CD1c-positive myeloid dendritic cell (primary cell): ENCODE results near the gene FAM167B.

ENCODE experiments used
- DNase-seq: peaks from one replicate; pipeline ENCODE4 v3.0.0-alpha.2; 2016; ENCODE audit errors: extremely low spot score

Gene FAM167B

DNA sequence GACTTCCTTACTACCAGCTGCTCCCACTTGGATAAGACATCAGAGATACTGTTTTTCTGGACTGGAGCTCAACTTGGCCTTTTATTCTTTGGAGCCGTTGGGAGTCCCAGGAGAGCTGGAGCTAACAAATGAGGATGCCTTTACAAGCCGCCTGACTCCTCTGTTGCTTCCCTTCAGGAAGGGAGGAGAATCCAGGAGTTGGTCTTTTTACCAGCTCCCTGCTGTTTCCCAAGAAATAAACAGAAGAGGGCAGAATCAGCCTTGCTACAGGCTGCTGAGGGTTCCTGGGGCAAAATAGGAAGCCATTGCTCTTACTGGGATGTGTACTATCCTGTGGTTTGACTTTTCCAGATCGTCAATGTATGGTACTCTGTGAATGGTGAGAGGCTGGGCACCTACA lies 23.3 kb upstream of the FAM167B start:
- DNase-seq: no peak

DNA sequence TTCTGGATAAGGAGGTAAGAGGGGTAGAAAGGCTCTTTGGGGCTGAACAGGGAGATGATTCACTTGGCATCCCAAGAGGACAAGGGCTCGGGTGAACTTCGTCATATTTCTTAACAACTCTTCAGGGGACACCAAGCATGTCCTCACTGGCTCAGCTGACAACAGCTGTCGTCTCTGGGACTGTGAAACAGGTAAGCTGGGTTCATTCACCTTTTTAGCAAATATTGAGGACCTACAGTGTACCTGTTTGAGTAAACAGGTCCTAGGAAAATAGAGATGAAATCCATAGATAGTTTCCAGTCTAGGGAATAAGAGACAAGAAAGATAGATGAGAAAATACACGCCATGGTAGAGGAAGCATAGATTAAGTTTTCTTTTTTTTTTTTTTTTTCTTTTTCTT lies 22.7 kb upstream of the FAM167B start:
- no peak for DNase-seq

- no peak for DNase-seq
These were observed 18.3 kb upstream of the FAM167B start for GRCh38 chr1:32228771-32229170.

- DNase-seq: no peak
These were observed 15.1 kb upstream of the FAM167B start for GRCh38 chr1:32231843-32232432.

DNA sequence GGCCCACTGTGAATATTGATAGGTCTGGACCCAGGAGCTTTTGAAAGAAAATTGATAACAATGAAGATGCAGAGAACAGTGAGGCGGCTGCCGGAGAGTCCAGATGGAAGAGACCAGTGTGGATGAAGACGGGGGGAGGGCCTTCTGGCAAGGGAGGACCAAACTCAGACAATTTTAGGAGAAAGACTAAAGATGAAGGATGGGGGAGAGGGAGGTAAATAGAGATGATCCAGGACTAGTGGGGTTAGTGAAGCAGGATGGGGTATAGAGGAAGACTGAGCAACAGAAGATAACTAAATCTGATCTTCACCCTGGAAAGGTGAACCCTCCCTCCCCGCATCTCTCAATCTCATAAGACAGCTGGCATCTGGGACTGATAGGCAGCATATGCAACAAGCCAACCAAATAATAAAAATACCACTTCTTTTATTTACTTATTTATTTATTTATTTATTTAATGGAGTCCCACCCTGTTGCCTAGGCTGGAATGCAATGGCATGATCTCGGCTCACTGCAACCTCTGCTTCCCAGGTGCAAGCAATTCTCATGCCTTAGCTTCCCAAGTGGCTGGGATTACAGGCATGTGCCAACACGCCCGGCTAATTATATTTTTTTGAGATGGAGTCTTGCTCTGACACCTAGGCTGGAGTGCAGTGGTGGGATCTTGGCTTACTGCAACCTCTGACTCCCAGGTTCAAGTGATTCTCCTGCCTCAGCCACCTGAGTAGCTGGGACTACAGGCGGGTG lies 14.3 kb upstream of the FAM167B start:
- DNase-seq: no peak

- DNase-seq: no peak
These were observed 12.2 kb upstream of the FAM167B start for GRCh38 chr1:32234792-32235191.

DNA sequence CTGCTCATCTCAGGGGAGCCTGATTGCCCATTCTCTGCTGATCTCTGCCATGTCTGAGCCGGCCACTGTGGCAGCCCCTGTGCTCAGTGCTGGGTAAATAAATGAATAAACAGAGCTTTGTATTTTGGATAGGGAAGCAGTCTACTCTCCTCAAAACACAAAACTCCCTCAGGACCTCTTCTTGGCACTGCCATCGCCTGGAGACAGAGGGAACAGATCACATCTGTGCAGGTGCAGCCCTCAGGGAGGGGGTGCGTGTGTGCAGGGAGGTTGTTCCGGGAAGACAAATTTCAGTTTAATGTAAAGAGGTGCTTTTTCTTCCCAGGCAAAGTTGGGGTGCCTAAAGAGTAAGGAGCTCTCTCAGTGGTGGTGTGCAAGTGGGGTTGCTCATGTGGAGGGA lies 7.7 kb upstream of the FAM167B start:
- DNase-seq: no peak

DNA sequence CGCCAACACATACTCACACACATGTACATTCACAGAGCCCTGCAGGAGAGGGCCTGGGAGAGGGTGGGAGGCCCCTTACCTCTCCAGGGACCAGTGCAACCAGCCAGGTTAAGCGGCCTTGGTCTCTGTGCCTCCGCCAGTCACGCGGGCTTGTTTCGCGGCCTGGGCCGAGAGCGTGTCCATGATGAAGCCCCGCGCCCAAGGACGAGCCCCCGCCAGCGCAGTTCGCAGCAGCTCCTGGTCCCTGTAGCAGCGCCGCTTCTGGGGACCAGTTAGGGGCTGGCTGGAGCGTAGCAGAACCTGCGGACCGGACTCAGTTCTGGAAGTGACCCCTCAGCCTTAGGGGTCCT lies 7.3 kb upstream of the FAM167B start:
- no peak for DNase-seq

GRCh38 chr1:32240140-32240951 lies 6.7 kb upstream of the FAM167B start:
- peak; percentile 75 for DNase-seq

- peak; percentile 29 for DNase-seq
These were observed 5.8 kb upstream of the FAM167B start for GRCh38 chr1:32241001-32241763.

DNA sequence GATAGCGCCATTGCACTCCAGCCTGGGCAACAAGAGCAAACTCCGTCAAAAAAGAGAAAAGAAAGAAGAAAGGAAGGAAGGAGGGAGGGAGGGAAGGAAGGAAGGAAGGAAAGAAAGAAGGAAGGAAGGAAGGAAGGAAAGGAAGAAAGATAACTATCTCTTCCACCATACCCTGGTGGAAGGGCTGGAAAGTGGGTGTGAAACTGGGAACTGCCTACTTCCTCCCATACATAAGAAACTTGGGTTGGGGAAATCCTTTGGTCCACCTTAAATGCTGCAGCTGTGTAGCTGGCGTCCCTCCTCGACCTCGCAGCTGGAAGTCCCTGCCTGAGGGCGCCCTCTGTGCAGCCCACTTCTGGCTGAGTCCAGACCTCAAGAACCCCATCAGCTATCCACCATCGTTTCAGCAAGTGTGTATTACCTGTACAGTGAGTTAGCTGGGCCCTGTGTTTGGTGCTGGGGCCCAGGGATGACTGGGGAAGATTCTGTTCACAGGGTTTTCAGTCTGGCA lies 4.6 kb upstream of the FAM167B start:
- DNase-seq: peak; percentile 45

DNA sequence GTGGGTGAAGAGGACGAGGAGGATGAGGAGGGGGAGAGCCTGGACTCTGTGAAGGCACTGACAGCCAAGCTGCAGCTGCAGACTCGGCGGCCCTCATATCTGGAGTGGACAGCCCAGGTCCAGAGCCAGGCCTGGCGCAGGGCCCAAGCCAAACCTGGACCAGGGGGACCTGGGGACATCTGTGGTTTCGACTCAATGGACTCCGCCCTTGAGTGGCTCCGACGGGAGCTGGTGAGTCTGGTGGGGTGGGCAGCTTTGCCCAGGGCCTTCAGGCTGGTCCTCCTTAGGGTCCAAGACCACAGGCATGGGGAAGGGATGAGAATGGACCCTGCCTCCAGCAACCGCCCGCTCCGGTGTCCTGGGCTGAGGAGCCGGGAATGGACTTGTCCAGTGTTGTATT lies 430 bp downstream of the FAM167B start:
- no peak for DNase-seq

- peak; percentile 77 for DNase-seq
These were observed 1.2 kb downstream of the FAM167B start for GRCh38 chr1:32247983-32248889.

DNA sequence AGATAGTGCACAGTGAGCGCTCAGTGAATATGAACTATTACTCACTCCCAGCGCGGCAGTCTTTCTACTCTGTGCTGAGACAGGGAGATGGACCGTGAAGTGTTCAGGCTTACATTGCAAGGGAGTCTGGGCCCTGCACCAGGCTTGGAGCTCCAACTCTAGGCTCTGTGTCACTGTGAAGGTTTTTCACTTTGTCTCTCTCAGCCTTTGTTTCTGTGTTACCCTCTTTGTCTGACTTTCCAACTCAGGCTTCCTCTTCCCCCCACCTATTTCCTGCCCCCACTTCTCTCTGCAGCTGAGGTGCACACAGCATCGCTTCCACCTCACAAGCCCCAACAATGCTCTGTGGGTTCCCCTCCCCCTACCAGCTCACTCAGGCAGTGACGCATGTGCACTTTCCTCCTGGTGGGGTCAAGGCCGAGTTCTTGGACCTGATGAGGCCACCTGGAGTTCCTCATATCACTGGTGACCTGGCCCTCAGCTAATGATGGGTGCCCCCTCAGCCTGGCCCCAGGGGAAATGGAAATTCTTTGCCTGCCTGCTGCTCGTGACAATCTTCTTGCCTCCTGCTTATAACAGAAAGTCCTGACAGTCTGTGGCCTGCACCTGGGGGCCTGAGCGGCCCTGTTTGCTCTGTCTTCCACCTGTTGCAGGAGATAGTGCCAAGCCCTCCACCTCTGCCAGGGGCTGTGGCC lies 3.0 kb downstream of the FAM167B start:
- peak; percentile 54 for DNase-seq

DNA sequence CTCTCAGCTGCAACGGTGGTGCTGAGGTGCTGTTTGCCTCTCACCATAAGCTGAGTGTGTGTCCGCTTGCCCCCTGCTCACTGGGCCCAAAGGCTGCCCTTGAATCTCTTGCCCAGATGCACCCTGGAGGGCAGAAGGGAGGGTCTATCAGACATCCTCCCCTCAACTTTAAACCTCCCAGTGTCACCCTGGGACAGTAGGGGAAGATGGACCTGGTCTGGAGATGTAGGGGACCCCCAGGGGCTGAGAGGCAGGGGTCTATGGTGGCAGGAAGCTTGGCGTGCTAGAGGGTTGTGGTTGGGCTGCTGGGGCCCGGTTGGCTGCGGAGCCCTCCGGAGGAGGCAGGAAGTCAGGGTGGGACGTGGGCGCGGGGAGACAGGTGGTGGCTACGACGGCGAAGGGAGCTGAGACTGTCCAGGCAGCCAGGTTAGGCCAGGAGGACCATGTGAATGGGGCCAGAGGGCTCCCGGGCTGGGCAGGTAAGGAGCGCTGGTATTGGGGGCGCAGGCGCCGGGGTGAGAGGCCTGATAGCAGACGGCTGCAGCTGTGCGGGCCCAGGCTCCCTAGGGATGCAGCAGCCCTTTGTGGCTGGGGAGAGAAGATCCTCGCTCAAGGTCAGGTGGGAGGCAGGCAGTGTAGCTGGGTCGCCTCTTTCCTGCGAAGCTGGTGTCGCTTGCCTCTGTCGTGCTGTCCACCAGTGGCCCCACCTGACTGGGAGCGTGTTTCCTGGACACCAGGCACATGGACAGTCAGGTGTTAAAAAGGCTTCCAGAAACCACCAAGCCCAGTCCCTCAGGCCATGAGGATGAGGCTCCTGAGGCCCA lies 4.1 kb downstream of the FAM167B start, which contains the start of gene LCK:
TSS of gene LCK (plus strand) at position 373 of the 824 bp plus-strand sequence. CDS start 23,065 bp downstream, outside the sequence.
- DNase-seq: no peak

- DNase-seq: no peak
These were observed 8.3 kb downstream of the FAM167B start for GRCh38 chr1:32255072-32256071.

GRCh38 chr1:32256473-32257226 lies 9.6 kb downstream of the FAM167B start:
- DNase-seq: no peak
